NCI-H446 (cell line): ENCODE data around the gene SLCO2A1.

Experiments
- DNase-seq, 2 experiments: peaks; one replicate each; lab custom pipeline; 2025; lab: John Stamatoyannopoulos, UW

SLCO2A1 gene

GRCh38 chr3:133980550-133980949, 49.2 kb downstream of the SLCO2A1 start:
- DNase-seq: no peak

GRCh38 chr3:133980035-133980434, 49.7 kb downstream of the SLCO2A1 start:
- no peak for DNase-seq

- no peak for DNase-seq
Measured at GRCh38 chr3:133979553-133979952, 50.2 kb downstream of the SLCO2A1 start.

- DNase-seq: no peak
Measured at GRCh38 chr3:133977568-133977967, 52.2 kb downstream of the SLCO2A1 start.

- DNase-seq: no peak
Measured at GRCh38 chr3:133973249-133973980, 56.3 kb downstream of the SLCO2A1 start.

GRCh38 chr3:133972156-133972555, 57.6 kb downstream of the SLCO2A1 start:
- DNase-seq: no peak

- DNase-seq: no peak
Measured at GRCh38 chr3:133970916-133971315, 58.8 kb downstream of the SLCO2A1 start.

- DNase-seq: no peak
Measured at GRCh38 chr3:133970339-133970738, 59.4 kb downstream of the SLCO2A1 start.

GRCh38 chr3:133967992-133968892, 61.5 kb downstream of the SLCO2A1 start:
- no peak for DNase-seq

- no peak for DNase-seq
Measured at GRCh38 chr3:133966954-133967353, 62.8 kb downstream of the SLCO2A1 start.

- no peak for DNase-seq
Measured at GRCh38 chr3:133965906-133966305, 63.8 kb downstream of the SLCO2A1 start.

- peak; percentile 20 to 22 for DNase-seq
Measured at GRCh38 chr3:133965013-133965570, 64.6 kb downstream of the SLCO2A1 start.

- DNase-seq: peak in 1 of 2 experiments; percentile 24
Measured at GRCh38 chr3:133964547-133964946, 65.2 kb downstream of the SLCO2A1 start.

- no peak for DNase-seq
Measured at GRCh38 chr3:133963657-133964396, 65.9 kb downstream of the SLCO2A1 start.

- no peak for DNase-seq
Measured at GRCh38 chr3:133962849-133963248, 66.9 kb downstream of the SLCO2A1 start.

- no peak for DNase-seq
Measured at GRCh38 chr3:133958071-133958805, 71.5 kb downstream of the SLCO2A1 start.

GRCh38 chr3:133956982-133957381, 72.7 kb downstream of the SLCO2A1 start:
- no peak for DNase-seq

- DNase-seq: no peak
Measured at GRCh38 chr3:133956353-133956752, 73.4 kb downstream of the SLCO2A1 start.

- peak in 1 of 2 experiments; percentile 42 for DNase-seq
Measured at GRCh38 chr3:133955892-133956291, 73.8 kb downstream of the SLCO2A1 start.

- no peak for DNase-seq
Measured at GRCh38 chr3:133954717-133955360, 74.9 kb downstream of the SLCO2A1 start.

- DNase-seq: no peak
Measured at GRCh38 chr3:133953297-133953696, 76.4 kb downstream of the SLCO2A1 start.
